GM21423 (cell line): ENCODE data around the gene MATN4.

Source experiments
- ATAC-seq: cut with Tn5 transposase; IDR thresholded peaks from one replicate; pipeline ENCODE4 v1.9.1; 2021; ENCODE audit warnings: mild to moderate bottlenecking, moderate library complexity; ENCODE audit not compliant: unreplicated experiment

MATN4 gene

DNA sequence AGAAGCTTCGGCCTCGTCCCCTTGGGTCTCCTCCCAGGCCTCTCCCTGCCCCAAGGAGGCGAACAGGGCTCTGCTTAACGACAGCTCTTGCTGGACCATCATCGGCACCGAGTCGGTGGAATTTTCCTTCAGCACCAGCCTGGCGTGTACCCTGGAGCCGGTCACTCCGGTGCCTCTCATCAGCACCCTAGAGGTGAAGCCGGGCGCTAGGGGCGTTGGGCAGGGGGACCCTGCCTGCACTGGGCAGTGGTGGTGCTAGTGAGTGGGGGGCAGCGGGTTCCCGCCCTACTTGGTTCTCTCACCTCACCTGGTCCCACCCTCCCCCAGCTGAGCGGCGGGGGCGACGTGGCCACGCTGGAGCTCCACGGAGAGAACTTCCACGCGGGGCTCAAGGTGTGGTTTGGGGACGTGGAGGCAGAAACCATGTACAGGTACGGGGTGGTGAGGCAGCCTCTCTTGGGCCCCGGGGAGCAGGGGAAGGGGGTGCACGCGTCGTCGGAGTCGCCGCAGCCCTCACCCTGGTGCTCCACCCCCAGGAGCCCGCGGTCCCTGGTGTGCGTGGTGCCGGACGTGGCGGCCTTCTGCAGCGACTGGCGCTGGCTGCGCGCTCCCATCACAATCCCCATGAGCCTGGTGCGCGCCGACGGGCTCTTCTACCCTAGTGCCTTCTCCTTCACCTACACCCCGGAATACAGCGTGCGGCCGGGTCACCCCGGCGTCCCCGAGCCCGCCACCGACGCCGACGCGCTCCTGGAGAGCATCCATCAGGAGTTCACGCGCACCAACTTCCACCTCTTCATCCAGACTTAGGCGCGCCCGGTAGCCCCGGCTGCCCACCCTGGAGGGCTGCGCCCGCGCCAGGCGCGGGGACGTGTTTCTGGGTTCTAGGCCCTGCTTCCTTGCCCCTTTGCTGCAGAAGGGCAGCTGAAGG, 8.3 kb upstream of the MATN4 start:
- ATAC-seq, result no peak

- ATAC-seq, result no peak
Measured at GRCh38 chr20:45315672-45316071, 7.6 kb upstream of the MATN4 start.

DNA sequence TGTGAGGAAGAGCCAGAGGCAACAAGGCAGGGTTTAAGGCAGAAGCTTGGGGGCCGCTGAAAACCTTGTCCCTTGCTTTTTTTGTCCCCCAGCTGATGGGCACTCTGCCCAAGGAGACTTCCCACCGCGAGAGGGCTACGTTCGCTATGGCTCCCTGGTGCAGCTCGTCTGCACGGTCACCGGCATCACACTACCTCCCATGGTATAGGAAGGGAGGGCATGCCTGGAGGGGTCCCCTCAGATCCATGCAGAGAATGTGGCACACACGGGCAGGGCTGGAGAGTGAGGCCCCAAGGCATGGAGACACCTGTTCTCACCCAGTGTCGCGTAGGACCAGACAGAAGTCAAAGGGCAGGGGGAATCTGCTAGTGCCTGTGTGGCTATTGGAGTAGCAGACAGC, 5.8 kb upstream of the MATN4 start:
- no peak for ATAC-seq

- no peak for ATAC-seq
Measured at GRCh38 chr20:45313065-45313695, 5.1 kb upstream of the MATN4 start.

DNA sequence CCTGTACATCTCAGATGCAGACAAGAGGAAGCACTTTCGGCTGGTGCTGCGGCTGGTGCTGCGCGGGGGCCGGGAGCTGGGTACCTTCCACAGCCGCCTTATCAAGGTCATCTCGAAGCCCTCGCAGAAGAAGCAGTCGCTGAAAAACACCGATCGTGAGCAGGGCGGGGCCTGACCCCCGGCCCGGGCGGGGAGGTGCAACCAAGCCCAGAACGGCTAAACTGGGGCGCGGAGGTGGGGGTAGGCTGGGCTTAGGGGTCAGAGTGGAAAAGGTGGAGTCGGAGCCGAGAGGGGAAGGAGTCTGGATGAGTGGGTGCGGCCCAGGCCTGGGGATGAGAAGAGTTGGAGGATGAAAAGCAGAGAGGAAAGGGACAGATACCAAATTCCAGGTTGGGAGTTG, 4.1 kb upstream of the MATN4 start:
- no peak for ATAC-seq

- ATAC-seq, result no peak
Measured at GRCh38 chr20:45311589-45312211, 3.6 kb upstream of the MATN4 start.

GRCh38 chr20:45309075-45309474, 976 bp upstream of the MATN4 start:
- ATAC-seq, result no peak

GRCh38 chr20:45307076-45307640, 941 bp downstream of the MATN4 start:
- no peak for ATAC-seq

DNA sequence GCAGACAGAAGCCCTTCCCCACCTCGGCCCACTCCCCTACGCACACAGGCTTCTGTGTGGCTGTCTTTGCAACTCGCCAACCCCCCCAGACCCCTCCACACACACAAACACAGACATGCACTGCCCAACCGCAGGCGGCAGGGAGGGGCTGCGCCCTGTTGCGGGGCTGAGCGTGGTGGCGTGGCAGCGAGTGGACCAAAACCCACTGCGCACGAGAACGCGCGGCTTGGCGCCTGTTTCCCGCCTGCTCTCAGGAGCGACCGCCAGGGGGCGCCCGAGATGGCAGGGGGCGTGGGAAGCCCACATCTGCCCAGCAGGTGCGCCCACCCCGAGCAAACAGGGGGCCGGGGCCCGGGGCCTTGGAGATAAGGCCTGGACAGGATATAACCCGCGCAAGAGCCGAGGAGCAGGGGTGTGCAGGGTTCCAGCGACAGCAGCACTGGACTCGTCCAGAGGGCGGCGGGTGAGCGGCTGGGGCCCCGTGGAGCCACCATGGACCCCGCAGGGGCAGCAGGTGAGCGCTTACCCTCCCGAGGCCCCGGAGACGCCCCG, 1.6 kb downstream of the MATN4 start, which contains the start of gene RBPJL:
TSS of gene RBPJL (plus strand) at position 410 of the 552 bp plus-strand sequence. CDS start at position 493, 83 bp downstream.
- no peak for ATAC-seq

- no peak for ATAC-seq
Measured at GRCh38 chr20:45305262-45305661, 2.8 kb downstream of the MATN4 start.

DNA sequence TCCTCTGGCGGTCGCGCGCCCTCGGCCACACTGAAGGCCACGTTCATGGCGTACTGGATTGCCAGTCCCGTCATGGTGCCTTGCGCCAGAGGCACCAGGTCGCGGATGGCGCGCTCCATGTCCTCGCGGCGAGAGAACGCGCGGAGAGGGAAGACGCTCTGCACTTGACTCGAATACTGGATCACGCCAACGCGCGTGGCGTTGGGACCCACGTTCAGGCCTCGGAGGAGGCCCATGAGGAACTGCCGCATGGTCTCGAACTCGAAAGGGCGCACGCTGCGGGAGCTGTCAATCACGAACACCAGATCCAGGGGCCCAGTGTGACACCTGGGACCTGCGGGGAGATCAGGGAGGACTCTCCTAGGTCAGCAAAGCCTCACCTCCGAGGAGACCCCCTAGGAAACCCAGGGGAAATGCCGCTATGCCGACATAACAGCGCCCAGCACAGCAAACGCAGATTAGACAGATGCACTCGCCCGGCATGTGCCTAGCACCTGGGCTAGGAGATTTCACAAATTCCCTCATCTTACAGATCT, 3.6 kb downstream of the MATN4 start:
- ATAC-seq, result no peak

GRCh38 chr20:45303586-45304463, 4.3 kb downstream of the MATN4 start:
- ATAC-seq, result no peak

- ATAC-seq, result no peak
Measured at GRCh38 chr20:45301824-45302271, 6.3 kb downstream of the MATN4 start.

GRCh38 chr20:45300961-45301360, 7.1 kb downstream of the MATN4 start:
- ATAC-seq, result no peak

DNA sequence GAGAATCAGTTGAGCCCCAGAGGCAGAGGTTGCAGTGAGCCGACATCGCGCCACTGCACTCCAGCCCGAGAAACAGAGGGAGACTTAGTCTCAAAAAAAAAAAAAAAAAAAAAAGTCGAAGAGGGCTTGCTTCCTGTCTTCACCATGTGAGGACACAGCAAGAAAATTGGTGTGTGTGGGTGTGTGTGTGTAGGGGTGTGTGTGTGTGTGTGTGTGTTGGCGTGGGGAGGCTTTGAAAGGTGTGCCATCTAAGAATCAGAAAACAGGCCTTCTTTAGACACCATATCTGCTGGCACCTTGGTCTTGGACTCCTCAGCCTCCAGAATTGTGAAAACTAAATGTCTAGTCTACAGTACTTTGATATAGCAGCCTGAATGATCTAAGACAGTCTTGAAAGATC, 8.3 kb downstream of the MATN4 start:
- ATAC-seq, result no peak

DNA sequence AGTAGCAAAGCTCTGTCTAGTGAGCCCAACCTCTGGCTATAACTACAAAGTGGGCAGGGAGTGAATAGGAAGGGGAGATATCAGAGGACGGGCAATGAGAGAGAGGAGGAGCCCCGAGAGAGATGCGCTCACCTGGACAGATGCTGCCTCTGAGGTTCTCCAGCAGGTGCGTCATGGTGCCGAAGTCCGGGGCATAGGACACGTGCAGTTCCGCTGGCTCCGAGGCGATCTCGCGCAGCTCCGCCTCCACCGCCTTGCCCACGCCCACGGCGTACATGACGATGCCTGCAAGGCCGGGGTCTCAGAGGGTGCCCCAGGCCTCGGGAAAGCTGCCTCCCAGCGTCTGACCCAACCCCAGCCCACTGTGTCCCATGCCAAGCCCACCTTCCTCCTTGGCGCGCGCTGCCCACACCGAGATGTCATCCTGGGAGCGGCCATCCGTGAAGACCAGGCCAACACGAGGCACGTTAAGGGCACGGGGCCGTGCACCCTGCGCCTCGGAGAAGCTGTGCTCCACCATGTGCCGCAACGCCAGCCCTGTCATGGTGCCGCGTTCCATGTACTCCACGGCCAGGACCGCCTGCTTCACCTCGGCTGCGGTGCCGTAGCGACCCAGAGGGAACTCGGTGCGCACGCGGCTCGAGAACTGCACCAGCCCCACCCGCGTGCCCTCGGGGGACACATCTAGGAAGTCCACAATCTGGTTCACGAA, 10.2 kb downstream of the MATN4 start:
- ATAC-seq, result no peak

DNA sequence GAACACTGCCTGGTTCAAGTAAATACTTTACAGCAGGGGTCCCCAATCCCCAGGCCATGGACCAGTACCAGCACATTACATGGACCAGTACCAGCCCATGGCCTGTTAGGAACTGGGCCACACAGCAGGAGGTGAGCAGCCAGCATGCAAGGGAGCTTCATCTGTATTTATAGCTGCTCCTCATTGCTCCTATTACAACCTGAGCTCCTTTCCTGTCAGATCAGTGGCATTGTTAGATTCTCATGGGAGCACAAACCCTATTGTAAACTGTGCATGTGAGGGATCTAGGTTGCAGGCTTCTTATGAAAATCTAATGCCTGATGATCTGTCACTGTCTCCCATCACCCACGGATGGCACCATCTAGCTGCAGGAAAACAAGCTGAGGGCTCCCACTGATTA, 13.4 kb downstream of the MATN4 start:
- ATAC-seq, result no peak

DNA sequence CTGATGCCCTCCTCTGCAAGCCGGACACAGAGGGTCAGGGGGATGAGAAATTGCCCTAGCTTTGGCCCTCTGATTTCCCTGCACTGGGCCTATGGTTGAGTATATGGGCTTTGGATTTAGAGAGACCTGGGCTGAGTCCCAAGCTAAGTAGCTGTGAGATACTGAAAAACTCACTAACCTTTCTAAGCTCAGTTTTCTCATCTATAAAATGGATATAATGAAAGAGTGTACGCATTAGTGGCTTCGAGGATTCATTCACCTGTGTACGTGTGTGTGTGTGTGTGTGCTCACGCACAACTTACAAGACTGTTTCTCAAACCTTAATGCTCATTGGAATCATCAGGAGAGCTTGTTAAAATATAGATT, 14.1 kb downstream of the MATN4 start:
- no peak for ATAC-seq
